K562 (cell line): ENCODE results near the gene PITRM1. TPM values are rescaled to one million over a fixed set of nuclear protein-coding genes. Genes with fewer than 3 reads are reported as not detected.

ENCODE experiments used
- BRF1 ChIP-seq: IDR thresholded peaks from 3 replicates; pipeline ENCODE4 v1.6.1; 2011; ENCODE audit warnings: borderline replicate concordance, mild to moderate bottlenecking; ENCODE audit not compliant: insufficient read length; ENCODE audit errors: extremely low read depth
- CBX5 ChIP-seq: IDR thresholded peaks from 2 replicates; pipeline ENCODE4 v1.6.1; 2014; ENCODE audit warnings: low read depth, borderline replicate concordance
- ELF4 ChIP-seq: fragments of 450-650 bp; formaldehyde crosslinking; IDR thresholded peaks from 2 replicates; pipeline ENCODE4 v1.4.0; 2022; ENCODE audit warnings: missing genetic modification characterization
- FOXK1 ChIP-seq: sonication (generic); formaldehyde crosslinking; IDR thresholded peaks from 2 replicates; pipeline ENCODE4 v1.8.0; 2022; ENCODE audit warnings: missing genetic modification reagents, mild to moderate bottlenecking, borderline replicate concordance
- HDAC8 ChIP-seq: fragments of 450-650 bp; IDR thresholded peaks from 2 replicates; pipeline ENCODE4 v1.6.1; 2016; ENCODE audit warnings: mild to moderate bottlenecking, missing genetic modification characterization, moderate library complexity, missing compliant biosample characterization
- LARP7 ChIP-seq: fragments of 450-650 bp; IDR thresholded peaks from 2 replicates; pipeline ENCODE4 v1.6.1; 2016
- RBM22 ChIP-seq: fragments of 200-400 bp; formaldehyde crosslinking; IDR thresholded peaks from 2 replicates; pipeline ENCODE4 v1.6.1; 2018; ENCODE audit warnings: low read length, low read depth; ENCODE audit not compliant: poor library complexity, severe bottlenecking
- STAT5B ChIP-seq: fragments of 250-450 bp; sonication (Bioruptor Pico); IDR thresholded peaks from 2 replicates; pipeline ENCODE4 v1.8.0; 2021; ENCODE audit warnings: mild to moderate bottlenecking, inconsistent platforms
- ZC3H8 ChIP-seq: fragments of 450-650 bp; IDR thresholded peaks from 2 replicates; pipeline ENCODE4 v1.6.1; 2017
- ZFPM2 ChIP-seq: fragments of 250-450 bp; sonication (Bioruptor Pico); IDR thresholded peaks from 2 replicates; pipeline ENCODE4 v1.5.1; 2022; ENCODE audit warnings: mild to moderate bottlenecking
- ZNF134 ChIP-seq: fragments of 250-450 bp; sonication (Bioruptor Pico); conservative IDR thresholded peaks from 2 replicates; pipeline ENCODE4 v1.4.0; 2020
- ZNF316 ChIP-seq: fragments of 450-650 bp; IDR thresholded peaks from 2 replicates; pipeline ENCODE4 v1.6.1; 2016
- ZNF354B ChIP-seq: fragments of 250-450 bp; sonication (Bioruptor Pico); IDR thresholded peaks from 2 replicates; pipeline ENCODE4 v1.4.0; 2020
- polyA plus RNA-seq, 8 experiments: library from polyadenylated mRNA; depleted of rRNA in 4 of 8; stranded (reverse) in 5 of 8; unstranded in 3 of 8; fragments of >200 nt; fragmentation: Nextera tagmentation in 2 of 8; fragmentation: Illumina TruSeq in 1 of 8; extraction: Ambion mirVana in 2 of 8; extraction: Trizol in 1 of 8; gene quantifications; 2 replicates each; pipeline versions ENCODE4 v1.2.1 to v1.2.3, GENCODE V29; 2011 to 2014; ENCODE audit warnings: inconsistent platforms in 1 of 8, missing spikeins in 1 of 8
- total RNA-seq, 7 experiments: library from RNA; depleted of rRNA in 6 of 7; stranded (reverse); fragments of >200 nt in 6 of 7; fragmentation: Illumina TruSeq in 2 of 7; extraction: Trizol in 2 of 7; gene quantifications; 2 replicates each; pipeline versions ENCODE4 v1.2.1 to v1.2.3, GENCODE V29; 2011 to 2021; ENCODE audit warnings: low replicate concordance in 1 of 7
- TF ChIP-seq, protein P1 (sequence below): sonication (generic); formaldehyde crosslinking; IDR thresholded peaks from 2 replicates; pipeline ENCODE4 v1.8.1; 2023; ENCODE audit warnings: mild to moderate bottlenecking, missing genetic modification reagents
- TF ChIP-seq, protein P2 (sequence below): fragments of 450-650 bp; IDR thresholded peaks from 2 replicates; pipeline ENCODE4 v1.6.1; 2017; ENCODE audit warnings: antibody characterized with exemption, mild to moderate bottlenecking
- TF ChIP-seq, protein P3 (sequence below): fragments of 450-650 bp; formaldehyde crosslinking; IDR thresholded peaks from 2 replicates; pipeline ENCODE4 v1.4.0; 2020; ENCODE audit warnings: mild to moderate bottlenecking, moderate library complexity
- TF ChIP-seq, protein P4 (sequence below): sonication (generic); formaldehyde crosslinking; IDR thresholded peaks from 2 replicates; pipeline ENCODE4 v1.8.1; 2023; ENCODE audit warnings: mild to moderate bottlenecking, missing genetic modification reagents
- TF ChIP-seq, protein P5 (sequence below): fragments of 450-650 bp; IDR thresholded peaks from 2 replicates; pipeline ENCODE4 v1.7.1; 2018; ENCODE audit warnings: mild to moderate bottlenecking, low read depth; ENCODE audit not compliant: partially characterized antibody

The PITRM1 gene
- total and polyA plus RNA-seq, 9 of the 15 experiments (the other 6 are each of a cell fraction or from before 2014, with no cell fraction given) = 21.1 to 70.4 (median 39.7) TPM

DNA sequence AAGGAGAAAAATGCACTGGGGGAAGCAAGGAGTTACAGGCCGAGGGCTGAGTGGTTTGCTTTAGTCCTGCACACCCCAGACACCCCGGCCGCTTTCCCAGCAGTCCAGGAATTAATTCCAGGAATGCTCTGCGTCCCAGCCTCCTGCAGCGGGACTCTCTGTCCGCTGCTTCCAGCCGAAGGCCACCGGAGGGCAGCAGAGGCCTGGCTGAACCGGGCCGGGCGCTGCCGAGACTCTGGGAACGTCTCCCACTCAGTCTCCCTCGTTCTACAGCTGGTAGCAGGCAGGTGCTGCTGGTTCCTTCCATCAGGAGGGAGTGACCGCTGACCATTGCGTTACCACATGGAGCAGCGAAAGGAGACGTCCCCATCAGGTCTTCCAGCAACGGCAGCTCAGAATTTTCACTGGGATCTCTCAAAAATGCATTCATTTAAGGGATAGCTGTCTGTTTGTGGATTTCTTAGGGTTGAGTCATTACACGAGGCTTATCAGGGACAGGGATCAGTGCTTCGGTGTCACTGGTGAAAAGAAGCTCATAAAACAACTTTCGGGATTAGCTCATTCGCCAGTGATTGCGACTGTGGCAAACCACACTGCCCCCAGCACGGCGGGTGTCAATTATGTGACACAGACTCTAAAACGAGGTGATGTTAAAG is 24.9 kb upstream of the PITRM1 start (continued):
- TF ChIP-seq CBX5 (no peak), BRF1 (no peak), ZNF316 (no peak), LARP7 (no peak), FOXK1 (CRISPR knock-in tag) (no peak), STAT5B (CRISPR knock-in tag) (no peak), ZNF354B (CRISPR knock-in tag) (no peak), ZFPM2 (no peak), HDAC8 (tag) (no peak), RBM22 (no peak), ELF4 (CRISPR knock-in tag) (no peak), ZC3H8 (no peak), ZNF134 (CRISPR knock-in tag) (no peak)
- TF ChIP-seq, protein P1, sequence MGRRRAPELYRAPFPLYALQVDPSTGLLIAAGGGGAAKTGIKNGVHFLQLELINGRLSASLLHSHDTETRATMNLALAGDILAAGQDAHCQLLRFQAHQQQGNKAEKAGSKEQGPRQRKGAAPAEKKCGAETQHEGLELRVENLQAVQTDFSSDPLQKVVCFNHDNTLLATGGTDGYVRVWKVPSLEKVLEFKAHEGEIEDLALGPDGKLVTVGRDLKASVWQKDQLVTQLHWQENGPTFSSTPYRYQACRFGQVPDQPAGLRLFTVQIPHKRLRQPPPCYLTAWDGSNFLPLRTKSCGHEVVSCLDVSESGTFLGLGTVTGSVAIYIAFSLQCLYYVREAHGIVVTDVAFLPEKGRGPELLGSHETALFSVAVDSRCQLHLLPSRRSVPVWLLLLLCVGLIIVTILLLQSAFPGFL (CRISPR knock-in tag) = no peak
- TF ChIP-seq, protein P2, sequence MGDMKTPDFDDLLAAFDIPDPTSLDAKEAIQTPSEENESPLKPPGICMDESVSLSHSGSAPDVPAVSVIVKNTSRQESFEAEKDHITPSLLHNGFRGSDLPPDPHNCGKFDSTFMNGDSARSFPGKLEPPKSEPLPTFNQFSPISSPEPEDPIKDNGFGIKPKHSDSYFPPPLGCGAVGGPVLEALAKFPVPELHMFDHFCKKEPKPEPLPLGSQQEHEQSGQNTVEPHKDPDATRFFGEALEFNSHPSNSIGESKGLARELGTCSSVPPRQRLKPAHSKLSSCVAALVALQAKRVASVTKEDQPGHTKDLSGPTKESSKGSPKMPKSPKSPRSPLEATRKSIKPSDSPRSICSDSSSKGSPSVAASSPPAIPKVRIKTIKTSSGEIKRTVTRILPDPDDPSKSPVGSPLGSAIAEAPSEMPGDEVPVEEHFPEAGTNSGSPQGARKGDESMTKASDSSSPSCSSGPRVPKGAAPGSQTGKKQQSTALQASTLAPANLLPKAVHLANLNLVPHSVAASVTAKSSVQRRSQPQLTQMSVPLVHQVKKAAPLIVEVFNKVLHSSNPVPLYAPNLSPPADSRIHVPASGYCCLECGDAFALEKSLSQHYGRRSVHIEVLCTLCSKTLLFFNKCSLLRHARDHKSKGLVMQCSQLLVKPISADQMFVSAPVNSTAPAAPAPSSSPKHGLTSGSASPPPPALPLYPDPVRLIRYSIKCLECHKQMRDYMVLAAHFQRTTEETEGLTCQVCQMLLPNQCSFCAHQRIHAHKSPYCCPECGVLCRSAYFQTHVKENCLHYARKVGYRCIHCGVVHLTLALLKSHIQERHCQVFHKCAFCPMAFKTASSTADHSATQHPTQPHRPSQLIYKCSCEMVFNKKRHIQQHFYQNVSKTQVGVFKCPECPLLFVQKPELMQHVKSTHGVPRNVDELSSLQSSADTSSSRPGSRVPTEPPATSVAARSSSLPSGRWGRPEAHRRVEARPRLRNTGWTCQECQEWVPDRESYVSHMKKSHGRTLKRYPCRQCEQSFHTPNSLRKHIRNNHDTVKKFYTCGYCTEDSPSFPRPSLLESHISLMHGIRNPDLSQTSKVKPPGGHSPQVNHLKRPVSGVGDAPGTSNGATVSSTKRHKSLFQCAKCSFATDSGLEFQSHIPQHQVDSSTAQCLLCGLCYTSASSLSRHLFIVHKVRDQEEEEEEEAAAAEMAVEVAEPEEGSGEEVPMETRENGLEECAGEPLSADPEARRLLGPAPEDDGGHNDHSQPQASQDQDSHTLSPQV = no peak
- TF ChIP-seq, protein P3, sequence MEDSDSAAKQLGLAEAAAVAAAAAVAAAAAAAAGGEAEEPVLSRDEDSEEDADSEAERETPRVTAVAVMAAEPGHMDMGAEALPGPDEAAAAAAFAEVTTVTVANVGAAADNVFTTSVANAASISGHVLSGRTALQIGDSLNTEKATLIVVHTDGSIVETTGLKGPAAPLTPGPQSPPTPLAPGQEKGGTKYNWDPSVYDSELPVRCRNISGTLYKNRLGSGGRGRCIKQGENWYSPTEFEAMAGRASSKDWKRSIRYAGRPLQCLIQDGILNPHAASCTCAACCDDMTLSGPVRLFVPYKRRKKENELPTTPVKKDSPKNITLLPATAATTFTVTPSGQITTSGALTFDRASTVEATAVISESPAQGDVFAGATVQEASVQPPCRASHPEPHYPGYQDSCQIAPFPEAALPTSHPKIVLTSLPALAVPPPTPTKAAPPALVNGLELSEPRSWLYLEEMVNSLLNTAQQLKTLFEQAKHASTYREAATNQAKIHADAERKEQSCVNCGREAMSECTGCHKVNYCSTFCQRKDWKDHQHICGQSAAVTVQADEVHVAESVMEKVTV = peak; percentile 81
- TF ChIP-seq, protein P4, sequence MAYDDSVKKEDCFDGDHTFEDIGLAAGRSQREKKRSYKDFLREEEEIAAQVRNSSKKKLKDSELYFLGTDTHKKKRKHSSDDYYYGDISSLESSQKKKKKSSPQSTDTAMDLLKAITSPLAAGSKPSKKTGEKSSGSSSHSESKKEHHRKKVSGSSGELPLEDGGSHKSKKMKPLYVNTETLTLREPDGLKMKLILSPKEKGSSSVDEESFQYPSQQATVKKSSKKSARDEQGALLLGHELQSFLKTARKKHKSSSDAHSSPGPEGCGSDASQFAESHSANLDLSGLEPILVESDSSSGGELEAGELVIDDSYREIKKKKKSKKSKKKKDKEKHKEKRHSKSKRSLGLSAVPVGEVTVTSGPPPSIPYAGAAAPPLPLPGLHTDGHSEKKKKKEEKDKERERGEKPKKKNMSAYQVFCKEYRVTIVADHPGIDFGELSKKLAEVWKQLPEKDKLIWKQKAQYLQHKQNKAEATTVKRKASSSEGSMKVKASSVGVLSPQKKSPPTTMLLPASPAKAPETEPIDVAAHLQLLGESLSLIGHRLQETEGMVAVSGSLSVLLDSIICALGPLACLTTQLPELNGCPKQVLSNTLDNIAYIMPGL (CRISPR knock-in tag) = no peak
- TF ChIP-seq, protein P5, sequence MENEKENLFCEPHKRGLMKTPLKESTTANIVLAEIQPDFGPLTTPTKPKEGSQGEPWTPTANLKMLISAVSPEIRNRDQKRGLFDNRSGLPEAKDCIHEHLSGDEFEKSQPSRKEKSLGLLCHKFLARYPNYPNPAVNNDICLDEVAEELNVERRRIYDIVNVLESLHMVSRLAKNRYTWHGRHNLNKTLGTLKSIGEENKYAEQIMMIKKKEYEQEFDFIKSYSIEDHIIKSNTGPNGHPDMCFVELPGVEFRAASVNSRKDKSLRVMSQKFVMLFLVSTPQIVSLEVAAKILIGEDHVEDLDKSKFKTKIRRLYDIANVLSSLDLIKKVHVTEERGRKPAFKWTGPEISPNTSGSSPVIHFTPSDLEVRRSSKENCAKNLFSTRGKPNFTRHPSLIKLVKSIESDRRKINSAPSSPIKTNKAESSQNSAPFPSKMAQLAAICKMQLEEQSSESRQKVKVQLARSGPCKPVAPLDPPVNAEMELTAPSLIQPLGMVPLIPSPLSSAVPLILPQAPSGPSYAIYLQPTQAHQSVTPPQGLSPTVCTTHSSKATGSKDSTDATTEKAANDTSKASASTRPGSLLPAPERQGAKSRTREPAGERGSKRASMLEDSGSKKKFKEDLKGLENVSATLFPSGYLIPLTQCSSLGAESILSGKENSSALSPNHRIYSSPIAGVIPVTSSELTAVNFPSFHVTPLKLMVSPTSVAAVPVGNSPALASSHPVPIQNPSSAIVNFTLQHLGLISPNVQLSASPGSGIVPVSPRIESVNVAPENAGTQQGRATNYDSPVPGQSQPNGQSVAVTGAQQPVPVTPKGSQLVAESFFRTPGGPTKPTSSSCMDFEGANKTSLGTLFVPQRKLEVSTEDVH = no peak
